SU-DHL-6 (cell line): Measurements from ENCODE around the gene ZIC4.

Source experiments
- H2AFZ ChIP-seq: fragments of 200-600 bp; sonication (generic); 2 replicates; pipeline ENCODE4 v1.6.1; 2014; ENCODE audit warnings: low read depth, mild to moderate bottlenecking, moderate library complexity, mixed read lengths, antibody characterized with exemption, low read length; ENCODE audit not compliant: severe bottlenecking
- H3F3A ChIP-seq: fragments of 200-600 bp; shearing (Covaris generic); 2 replicates; pipeline ENCODE4 v1.6.0; 2016; ENCODE audit warnings: antibody characterized with exemption, mild to moderate bottlenecking; ENCODE audit not compliant: insufficient read depth
- H3K27ac ChIP-seq: fragments of 200-600 bp; sonication (generic); 2 replicates; pipeline ENCODE4 v1.5.1; 2016; ENCODE audit warnings: low read depth, mild to moderate bottlenecking, low read length, moderate library complexity, mixed read lengths
- H3K27me3 ChIP-seq: fragments of 200-600 bp; sonication (generic), shearing (Covaris generic); 2 replicates; pipeline ENCODE4 v1.6.0; 2014; ENCODE audit warnings: mild to moderate bottlenecking, low read length
- H3K36me3 ChIP-seq: fragments of 200-600 bp; sonication (generic); 2 replicates; pipeline ENCODE4 v1.6.1; 2014; ENCODE audit warnings: mild to moderate bottlenecking, low read length, mixed read lengths
- H3K4me2 ChIP-seq: fragments of 300-600, 200-600 bp; shearing (Covaris generic), sonication (generic); 2 replicates; pipeline ENCODE4 v1.6.0; 2014; ENCODE audit warnings: low read length, low read depth, mild to moderate bottlenecking; ENCODE audit not compliant: poor library complexity, severe bottlenecking
- H3K4me3 ChIP-seq: fragments of 200-600 bp; sonication (generic); 2 replicates; pipeline ENCODE4 v1.5.1; 2014; ENCODE audit warnings: antibody characterized with exemption, low read length, mild to moderate bottlenecking, mixed read lengths; ENCODE audit not compliant: insufficient read depth, poor library complexity, severe bottlenecking
- H3K79me2 ChIP-seq: fragments of 200-600 bp; sonication (generic); 2 replicates; pipeline ENCODE4 v1.6.1; 2014; ENCODE audit warnings: mild to moderate bottlenecking, low read length, moderate library complexity; ENCODE audit not compliant: insufficient read depth
- H3K9ac ChIP-seq: fragments of 200-600 bp; sonication (generic); 2 replicates; pipeline ENCODE4 v1.7.0; 2014; ENCODE audit warnings: mild to moderate bottlenecking, low read length
- H3K9me2 ChIP-seq: fragments of 200-600 bp; sonication (generic); replicated peaks from 2 replicates; pipeline ENCODE4 v1.6.1; 2014; ENCODE audit warnings: low read length; ENCODE audit not compliant: insufficient read depth
- H3K9me3 ChIP-seq: fragments of 200-600 bp; sonication (generic); 2 replicates; pipeline ENCODE4 v1.6.1; 2014; ENCODE audit warnings: low read length, mixed read lengths; ENCODE audit not compliant: insufficient read depth
- H4K20me1 ChIP-seq: fragments of 200-600 bp; sonication (generic); 2 replicates; pipeline ENCODE4 v1.6.1; 2014; ENCODE audit warnings: low read depth, mild to moderate bottlenecking, antibody characterized with exemption, low read length, moderate library complexity, mixed read lengths
- EZH2phosphoT487 ChIP-seq: fragments of 200-600 bp; sonication (generic), shearing (Covaris generic); conservative IDR thresholded peaks from 2 replicates; pipeline ENCODE4 v1.6.1; 2018; ENCODE audit warnings: mild to moderate bottlenecking, antibody characterized with exemption, low read length, moderate library complexity, mixed read lengths
- TF ChIP-seq, protein P1 (sequence below): fragments of 200-600 bp; sonication (generic); IDR thresholded peaks from one replicate; pipeline ENCODE4 v1.5.1; 2017; ENCODE audit warnings: antibody characterized with exemption, mild to moderate bottlenecking, low read length, moderate library complexity; ENCODE audit not compliant: insufficient read depth, poor library complexity, severe bottlenecking

Gene ZIC4

DNA sequence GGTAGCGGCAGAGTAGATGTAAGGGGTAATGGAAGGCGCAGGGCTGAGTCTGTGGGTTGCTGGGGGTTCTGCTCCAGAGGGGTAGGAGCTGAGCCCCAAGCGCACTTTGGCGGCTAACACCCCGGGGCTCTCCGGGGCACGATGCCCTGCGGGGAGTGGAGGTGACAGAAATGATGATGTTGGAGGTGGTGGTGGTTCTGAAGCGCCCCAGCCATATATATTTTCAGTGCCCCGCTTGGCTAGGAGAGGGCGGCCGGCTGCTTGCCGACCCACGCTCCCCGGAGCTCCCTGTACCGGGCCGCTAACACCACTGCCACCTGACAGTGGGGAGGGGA lies 9.7 kb downstream of the ZIC4 start:
- no peaks in the 10 kb centered on the region for H3F3A ChIP-seq
- TF ChIP-seq, protein P1, sequence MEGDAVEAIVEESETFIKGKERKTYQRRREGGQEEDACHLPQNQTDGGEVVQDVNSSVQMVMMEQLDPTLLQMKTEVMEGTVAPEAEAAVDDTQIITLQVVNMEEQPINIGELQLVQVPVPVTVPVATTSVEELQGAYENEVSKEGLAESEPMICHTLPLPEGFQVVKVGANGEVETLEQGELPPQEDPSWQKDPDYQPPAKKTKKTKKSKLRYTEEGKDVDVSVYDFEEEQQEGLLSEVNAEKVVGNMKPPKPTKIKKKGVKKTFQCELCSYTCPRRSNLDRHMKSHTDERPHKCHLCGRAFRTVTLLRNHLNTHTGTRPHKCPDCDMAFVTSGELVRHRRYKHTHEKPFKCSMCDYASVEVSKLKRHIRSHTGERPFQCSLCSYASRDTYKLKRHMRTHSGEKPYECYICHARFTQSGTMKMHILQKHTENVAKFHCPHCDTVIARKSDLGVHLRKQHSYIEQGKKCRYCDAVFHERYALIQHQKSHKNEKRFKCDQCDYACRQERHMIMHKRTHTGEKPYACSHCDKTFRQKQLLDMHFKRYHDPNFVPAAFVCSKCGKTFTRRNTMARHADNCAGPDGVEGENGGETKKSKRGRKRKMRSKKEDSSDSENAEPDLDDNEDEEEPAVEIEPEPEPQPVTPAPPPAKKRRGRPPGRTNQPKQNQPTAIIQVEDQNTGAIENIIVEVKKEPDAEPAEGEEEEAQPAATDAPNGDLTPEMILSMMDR: no peak
- TF ChIP-seq EZH2phosphoT487: no peak
- no peaks in the 10 kb centered on the region for H3K79me2 ChIP-seq
- H3K27ac ChIP-seq: no peak overlapping the region
- H3K36me3 ChIP-seq: no peaks in the 10 kb centered on the region
- H3K9ac ChIP-seq: no peak overlapping the region
- no peak overlapping the region for H3K4me2 ChIP-seq
- H4K20me1 ChIP-seq: no peaks in the 10 kb centered on the region
- no peak overlapping the region for H3K4me3 ChIP-seq
- no peaks in the 10 kb centered on the region for H3K9me2 ChIP-seq
- H3K27me3 ChIP-seq: no peaks in the 10 kb centered on the region
- H3K9me3 ChIP-seq: no peaks in the 10 kb centered on the region
- H2AFZ ChIP-seq: no peak overlapping the region

DNA sequence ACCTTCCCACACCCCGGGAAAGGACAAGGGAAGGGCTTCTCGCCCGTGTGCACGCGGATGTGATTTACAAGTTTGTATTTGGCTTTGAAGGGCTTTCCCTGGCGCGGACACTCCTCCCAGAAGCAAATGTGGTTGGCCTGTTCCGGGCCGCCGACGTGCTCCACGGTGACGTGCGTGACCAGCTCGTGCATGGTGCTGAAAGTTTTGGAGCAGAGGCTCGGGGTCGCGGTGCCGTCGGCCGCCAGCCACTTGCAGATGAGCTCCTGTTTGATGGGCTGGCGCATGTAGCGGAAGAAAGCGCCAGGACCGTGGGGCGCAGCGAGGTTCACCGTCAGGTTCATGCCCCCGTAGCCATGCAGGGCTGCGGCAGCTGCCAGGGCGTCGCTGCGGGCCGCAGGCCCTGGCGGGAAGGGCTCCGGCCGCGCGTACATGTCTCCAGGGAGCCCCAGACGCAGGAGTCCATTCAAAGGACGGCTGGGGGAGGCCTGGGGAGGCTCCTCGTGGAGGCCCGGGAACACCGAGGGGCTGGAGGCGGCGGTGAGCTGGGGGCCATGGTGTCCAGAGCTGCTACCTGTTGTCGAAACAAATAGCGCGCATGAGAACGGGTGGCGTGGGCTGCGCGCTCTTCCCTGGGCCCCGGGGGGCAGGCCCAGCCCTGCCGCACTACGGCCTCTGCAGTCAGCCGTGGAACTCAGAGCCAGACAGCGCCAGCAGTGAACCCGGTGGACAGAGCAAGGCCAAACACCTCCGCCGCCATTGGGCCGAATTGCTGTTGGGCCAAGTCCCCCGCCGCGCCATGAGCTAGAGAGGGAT lies 10.2 kb downstream of the ZIC4 start:
- H3K27ac ChIP-seq: no peak overlapping the region
- no peak overlapping the region for H3K9ac ChIP-seq
- no peaks in the 10 kb centered on the region for H3K79me2 ChIP-seq
- no peaks in the 10 kb centered on the region for H3F3A ChIP-seq
- no peaks in the 10 kb centered on the region for H3K9me2 ChIP-seq
- no peaks in the 10 kb centered on the region for H3K9me3 ChIP-seq
- TF ChIP-seq, protein P1: no peak
- TF ChIP-seq EZH2phosphoT487: no peak
- no peaks in the 10 kb centered on the region for H4K20me1 ChIP-seq
- H3K4me3 ChIP-seq: no peak overlapping the region
- H3K36me3 ChIP-seq: no peaks in the 10 kb centered on the region
- no peaks in the 10 kb centered on the region for H3K27me3 ChIP-seq
- no peak overlapping the region for H3K4me2 ChIP-seq
- no peak overlapping the region for H2AFZ ChIP-seq

DNA sequence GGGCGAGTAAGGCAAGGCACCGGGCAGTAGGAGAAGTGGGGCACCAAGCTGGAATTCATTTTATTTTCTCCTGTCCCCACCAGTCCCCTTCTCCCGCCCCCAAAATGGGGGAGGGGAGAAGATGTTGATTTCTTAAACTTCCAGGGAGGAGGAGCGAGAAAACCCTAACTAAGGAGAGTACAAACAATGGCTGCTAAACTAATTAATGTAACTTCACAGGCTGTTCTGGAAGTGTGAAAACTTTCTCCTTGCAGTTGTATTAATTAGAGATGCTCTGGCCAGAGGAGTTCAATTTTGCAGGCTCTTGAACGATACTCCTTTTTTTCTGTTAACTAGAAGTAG lies 11.5 kb downstream of the ZIC4 start:
- Histone ChIP-seq H3F3A (no peaks in the 10 kb centered on the region), H3K9me2 (no peaks in the 10 kb centered on the region), H2AFZ (no peak overlapping the region), H3K27ac (no peak overlapping the region), H3K9ac (no peak overlapping the region), H3K27me3 (no peaks in the 10 kb centered on the region), H3K9me3 (no peaks in the 10 kb centered on the region), H3K36me3 (no peaks in the 10 kb centered on the region), H3K79me2 (no peaks in the 10 kb centered on the region), H3K4me2 (no peak overlapping the region), H3K4me3 (no peak overlapping the region), H4K20me1 (no peaks in the 10 kb centered on the region)
- TF ChIP-seq EZH2phosphoT487: no peak
- TF ChIP-seq, protein P1: no peak
